ENCODE measurements around the gene RBM3. TPM values are rescaled to one million over a fixed set of nuclear protein-coding genes. Genes with fewer than 3 reads are reported as not detected.
"Not testable (repeated sequence)": the region's sequence is repeated elsewhere in the genome, so short reads cannot be mapped to it uniquely, and the experiment has no call there.

Gene RBM3
- 183 and 222 TPM in 2 replicates for polyA plus RNA-seq (2012; rRNA removed)
- polyA plus RNA-seq (2012; cell fraction: cytosol; rRNA removed) = 199 and 242 TPM in 2 replicates
- polyA plus RNA-seq (2012; cell fraction: nucleus; rRNA removed) = 192 and 277 TPM in 2 replicates

DNA sequence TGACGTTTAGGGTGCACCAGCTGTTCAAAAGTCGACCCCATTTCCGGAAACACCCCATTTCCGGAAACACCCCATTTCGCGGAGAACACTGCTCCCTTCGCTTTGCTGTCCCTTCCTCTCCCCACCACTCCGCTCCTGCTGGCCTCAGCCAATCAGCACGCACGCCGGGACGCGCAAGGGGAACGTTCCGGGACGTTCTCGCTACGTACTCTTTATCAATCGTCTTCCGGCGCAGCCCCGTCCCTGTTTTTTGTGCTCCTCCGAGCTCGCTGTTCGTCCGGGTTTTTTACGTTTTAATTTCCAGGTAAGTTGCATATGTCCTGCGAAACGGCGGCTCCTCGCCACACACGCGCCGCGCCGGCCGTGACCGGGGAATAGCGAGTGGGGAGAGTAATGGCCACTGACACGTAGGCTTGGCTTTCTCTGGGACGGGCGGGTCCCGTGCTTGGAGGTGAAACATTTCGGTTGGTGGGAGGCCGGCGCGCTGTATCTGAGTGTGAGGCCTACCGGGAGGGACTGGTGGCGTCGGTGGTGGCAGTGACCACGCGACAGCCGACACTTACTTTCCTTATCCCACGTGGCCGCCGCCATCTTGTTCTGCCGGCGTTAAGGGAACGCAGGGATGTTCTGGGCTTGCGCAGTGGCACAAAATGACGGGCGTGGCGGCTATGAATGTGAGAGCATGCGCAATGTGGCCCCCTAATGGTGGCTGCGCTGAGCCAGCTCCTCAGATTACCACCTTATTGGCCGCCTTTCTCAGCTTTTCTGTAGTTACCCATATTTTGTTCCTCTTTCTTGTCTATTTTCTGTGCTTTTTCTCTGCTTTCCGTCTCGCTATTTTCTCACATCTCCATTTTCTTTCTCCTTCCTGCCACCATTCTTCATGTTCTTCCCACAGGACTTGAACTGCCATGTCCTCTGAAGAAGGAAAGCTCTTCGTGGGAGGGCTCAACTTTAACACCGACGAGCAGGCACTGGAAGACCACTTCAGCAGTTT lies at the start of gene RBM3:
TSS of gene RBM3 (plus strand) at position 215 of the 997 bp plus-strand sequence. CDS start at position 912, 697 bp downstream.
- ChIA-PET POLR2A (interaction anchor here (0.7 to 1.3 kb wide), 3 partner anchors 35 to 95 kb away, joined by 3 to 4 read pairs (median 3); partner anchors contain the start of gene TBC1D25), CTCF (interaction anchor here (0.7 to 1.6 kb wide), 2 partner anchors 35 to 674 kb away, joined by 3 read pairs; partner anchors contain the start of gene TBC1D25)
- Histone ChIP-seq H3K9me2 (no peaks in the 10 kb centered on the region), H3K4me2 (peak within 1 kb of the TSS; percentile 92), H3K9me3 (no peaks in the 10 kb centered on the region), H4K20me1 (ENCODE audit: insufficient read depth) (no peaks in the 10 kb centered on the region), H3K4me1 (ENCODE audit: control insufficient read depth in 1 of 2, insufficient read depth in 2 of 2, low read depth in 1 of 2, low read length in 1 of 2) (peaks cover 0 to 11% of the 10 kb centered on the region in 2 experiments; a peak in 2 of 4 replicates), H3K27ac (ENCODE audit: low read depth in 2 of 2, low read length in 1 of 2) (peak within 1 kb of the TSS; percentile 90 to 91), H3K9ac (peak within 1 kb of the TSS; percentile 98), H3K4me3 (ENCODE audit: low read depth in 2 of 2, low read length in 1 of 2) (peak within 1 kb of the TSS; percentile 65 to 82), H3F3A (replicated peaks; ENCODE audit: insufficient read depth) (peaks cover 28% of the 10 kb centered on the region), H3K79me2 (ENCODE audit: insufficient read depth) (peaks cover 24% of the 10 kb centered on the region), H3K36me3 (replicated peaks in 1 of 2; ENCODE audit: control insufficient read depth in 1 of 2, insufficient read depth in 2 of 2, low read length in 1 of 2) (peaks cover 15 to 30% of the 10 kb centered on the region in 2 experiments), H3K27me3 (ENCODE audit: insufficient read depth) (no peaks in the 10 kb centered on the region; the same call in 1 of the 2 replicates), H2AFZ (ENCODE audit: low read depth) (peak within 1 kb of the TSS; percentile 54; the same call in 1 of the 2 replicates)
- peak; percentile 85 for DNase-seq
- TF ChIP-seq, protein P1, sequence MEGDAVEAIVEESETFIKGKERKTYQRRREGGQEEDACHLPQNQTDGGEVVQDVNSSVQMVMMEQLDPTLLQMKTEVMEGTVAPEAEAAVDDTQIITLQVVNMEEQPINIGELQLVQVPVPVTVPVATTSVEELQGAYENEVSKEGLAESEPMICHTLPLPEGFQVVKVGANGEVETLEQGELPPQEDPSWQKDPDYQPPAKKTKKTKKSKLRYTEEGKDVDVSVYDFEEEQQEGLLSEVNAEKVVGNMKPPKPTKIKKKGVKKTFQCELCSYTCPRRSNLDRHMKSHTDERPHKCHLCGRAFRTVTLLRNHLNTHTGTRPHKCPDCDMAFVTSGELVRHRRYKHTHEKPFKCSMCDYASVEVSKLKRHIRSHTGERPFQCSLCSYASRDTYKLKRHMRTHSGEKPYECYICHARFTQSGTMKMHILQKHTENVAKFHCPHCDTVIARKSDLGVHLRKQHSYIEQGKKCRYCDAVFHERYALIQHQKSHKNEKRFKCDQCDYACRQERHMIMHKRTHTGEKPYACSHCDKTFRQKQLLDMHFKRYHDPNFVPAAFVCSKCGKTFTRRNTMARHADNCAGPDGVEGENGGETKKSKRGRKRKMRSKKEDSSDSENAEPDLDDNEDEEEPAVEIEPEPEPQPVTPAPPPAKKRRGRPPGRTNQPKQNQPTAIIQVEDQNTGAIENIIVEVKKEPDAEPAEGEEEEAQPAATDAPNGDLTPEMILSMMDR (IDR thresholded peaks at IDR 0.05) = peak; percentile 39
- TF ChIP-seq, protein P2, sequence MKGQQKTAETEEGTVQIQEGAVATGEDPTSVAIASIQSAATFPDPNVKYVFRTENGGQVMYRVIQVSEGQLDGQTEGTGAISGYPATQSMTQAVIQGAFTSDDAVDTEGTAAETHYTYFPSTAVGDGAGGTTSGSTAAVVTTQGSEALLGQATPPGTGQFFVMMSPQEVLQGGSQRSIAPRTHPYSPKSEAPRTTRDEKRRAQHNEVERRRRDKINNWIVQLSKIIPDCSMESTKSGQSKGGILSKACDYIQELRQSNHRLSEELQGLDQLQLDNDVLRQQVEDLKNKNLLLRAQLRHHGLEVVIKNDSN (IDR thresholded peaks at IDR 0.05; ENCODE audit: borderline replicate concordance, low read depth) = peak; percentile 55; the same call in 1 of the 2 replicates
- no peak for TF ChIP-seq TCF12 (IDR thresholded peaks at IDR 0.05)
- TF ChIP-seq MXI1 (IDR thresholded peaks at IDR 0.05; ENCODE audit: low read depth, low read length) = peak; percentile 71
- TF ChIP-seq GABPA (IDR thresholded peaks at IDR 0.05; ENCODE audit: low read depth) = peak; percentile 92
- TF ChIP-seq, protein P3, sequence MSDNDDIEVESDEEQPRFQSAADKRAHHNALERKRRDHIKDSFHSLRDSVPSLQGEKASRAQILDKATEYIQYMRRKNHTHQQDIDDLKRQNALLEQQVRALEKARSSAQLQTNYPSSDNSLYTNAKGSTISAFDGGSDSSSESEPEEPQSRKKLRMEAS (IDR thresholded peaks at IDR 0.05; ENCODE audit: low read depth) = peak; percentile 96
- TF ChIP-seq, protein P4, sequence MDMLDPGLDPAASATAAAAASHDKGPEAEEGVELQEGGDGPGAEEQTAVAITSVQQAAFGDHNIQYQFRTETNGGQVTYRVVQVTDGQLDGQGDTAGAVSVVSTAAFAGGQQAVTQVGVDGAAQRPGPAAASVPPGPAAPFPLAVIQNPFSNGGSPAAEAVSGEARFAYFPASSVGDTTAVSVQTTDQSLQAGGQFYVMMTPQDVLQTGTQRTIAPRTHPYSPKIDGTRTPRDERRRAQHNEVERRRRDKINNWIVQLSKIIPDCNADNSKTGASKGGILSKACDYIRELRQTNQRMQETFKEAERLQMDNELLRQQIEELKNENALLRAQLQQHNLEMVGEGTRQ (IDR thresholded peaks at IDR 0.05; ENCODE audit: borderline replicate concordance, low read depth, low read length) = no peak
- TF ChIP-seq TEAD4 (IDR thresholded peaks at IDR 0.05; ENCODE audit: borderline replicate concordance, insufficient read depth) = no peak
- TF ChIP-seq ELF1 (IDR thresholded peaks at IDR 0.05) = peak; percentile 98
- 0 out of 2 replicates have a peak, but pooled peaks have one; percentile 22 for TF ChIP-seq RFX5 (IDR thresholded peaks at IDR 0.05; ENCODE audit: low read length)
- peak; percentile 90 for TF ChIP-seq YY1 (IDR thresholded peaks at IDR 0.05; ENCODE audit: low read depth)
- peak; percentile 75 for TF ChIP-seq POLR2AphosphoS5 (IDR thresholded peaks at IDR 0.05; ENCODE audit: low read depth, low read length)
- no peak for TF ChIP-seq RXRA (IDR thresholded peaks at IDR 0.05; ENCODE audit: borderline replicate concordance, low read depth)
- TF ChIP-seq FOXM1 (IDR thresholded peaks at IDR 0.05; ENCODE audit: low read depth) = no peak
- TF ChIP-seq JUND (IDR thresholded peaks at IDR 0.05) = no peak
- TF ChIP-seq NRF1 (IDR thresholded peaks at IDR 0.05; ENCODE audit: low read depth, low read length) = peak; percentile 71
- TF ChIP-seq NFIC (IDR thresholded peaks at IDR 0.05; ENCODE audit: borderline replicate concordance) = no peak
- TF ChIP-seq TAF1 (IDR thresholded peaks at IDR 0.05; ENCODE audit: borderline replicate concordance, low read depth, low read length) = peak; percentile 59
- TF ChIP-seq EP300 (IDR thresholded peaks at IDR 0.05; ENCODE audit: borderline replicate concordance in 1 of 2, low read depth in 1 of 2, low read length in 1 of 2) = 0 out of 4 replicates have a peak, but pooled peaks of 1 of the 2 experiments have one; percentile 10
- 33% methylated on average over 61 of the region's 71 CpGs for WGBS (ENCODE audit: low lambda C conversion rate)

DNA sequence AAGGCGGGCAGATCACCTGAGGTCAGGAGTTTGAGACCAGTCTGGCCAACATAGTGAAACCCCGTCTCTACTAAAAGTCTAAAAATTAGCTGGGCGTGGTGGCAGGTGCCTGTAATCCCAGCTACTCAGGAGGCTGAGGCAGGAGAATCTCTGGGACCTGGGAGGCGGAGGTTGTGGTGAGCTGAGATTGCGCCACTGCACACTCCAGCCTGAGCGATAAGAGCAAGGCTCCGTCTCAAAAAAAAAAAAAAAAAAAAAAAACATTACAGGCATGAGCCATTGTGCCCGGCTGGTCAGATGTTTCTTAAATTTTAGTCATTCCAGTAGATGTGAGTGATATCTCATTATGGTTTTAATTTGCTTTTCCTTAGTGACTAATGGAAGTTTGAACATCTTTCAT lies 48.4 kb upstream of the RBM3 start:
- H3K4me2 ChIP-seq; H3K4me1 ChIP-seq (ENCODE audit: control insufficient read depth in 1 of 2, insufficient read depth in 2 of 2, low read depth in 1 of 2, low read length in 1 of 2); H2AFZ ChIP-seq (ENCODE audit: low read depth); CTCF ChIA-PET; H3K9me2 ChIP-seq; H4K20me1 ChIP-seq (ENCODE audit: insufficient read depth); H3K27me3 ChIP-seq (ENCODE audit: insufficient read depth); H3K27ac ChIP-seq (ENCODE audit: low read depth in 2 of 2, low read length in 1 of 2); H3K79me2 ChIP-seq (ENCODE audit: insufficient read depth); H3F3A ChIP-seq (replicated peaks; ENCODE audit: insufficient read depth); H3K4me3 ChIP-seq (ENCODE audit: low read depth in 2 of 2, low read length in 1 of 2); H3K36me3 ChIP-seq (replicated peaks in 1 of 2; ENCODE audit: control insufficient read depth in 1 of 2, insufficient read depth in 2 of 2, low read length in 1 of 2); H3K9me3 ChIP-seq; H3K9ac ChIP-seq; DNase-seq: not testable (repeated sequence)
- 52% methylated on average over 8 of the region's 8 CpGs for WGBS (ENCODE audit: low lambda C conversion rate)
- POLR2A ChIA-PET = interaction anchor here (0.6 to 1.0 kb wide), 2 partner anchors 14 to 720 kb away, joined by 3 to 4 read pairs; partner anchors contain the start of gene TBC1D25

Measured in SK-N-SH (cell line).